ENCODE results near the gene ZNF605.
A peak's percentile ranks its signal among the peaks of the same experiment; 100 is the strongest.
"Not testable (repeated sequence)": the region's sequence is repeated elsewhere in the genome, so short reads cannot be mapped to it uniquely, and the experiment has no call there.

Gene ZNF605

GRCh38 chr12:132888852-132889251, 67.3 kb downstream of the ZNF605 start:
- DNase-seq (ENCODE audit: low read depth) = no peak
- no peak for TF ChIP-seq CTCF (conservative IDR thresholded peaks at IDR 0.05; ENCODE audit: low read length)
- H3K4me3 ChIP-seq (ENCODE audit: low read length) = no peak overlapping the region

- H3K4me3 ChIP-seq (ENCODE audit: low read length) = peak within 1 kb of the TSS; percentile 87
- peak; percentile 98 for DNase-seq (ENCODE audit: low read depth)
- no peak for TF ChIP-seq CTCF (conservative IDR thresholded peaks at IDR 0.05; ENCODE audit: low read length)
Measured at GRCh38 chr12:132887513-132888351, 68.4 kb downstream of the ZNF605 start, which contains the start of gene CHFR. CHFR (minus strand) TSS chr12:132887605; CDS start chr12:132887328, 277 bp downstream.

GRCh38 chr12:132886529-132887477, 69.3 kb downstream of the ZNF605 start:
- TF ChIP-seq CTCF (conservative IDR thresholded peaks at IDR 0.05; ENCODE audit: low read length) = no peak
- H3K4me3 ChIP-seq (ENCODE audit: low read length) = peak overlapping the region; percentile 71
- DNase-seq (ENCODE audit: low read depth) = peak; percentile 12

GRCh38 chr12:132881818-132882217, 74.3 kb downstream of the ZNF605 start:
- no peak for DNase-seq (ENCODE audit: low read depth)
- TF ChIP-seq CTCF (conservative IDR thresholded peaks at IDR 0.05; ENCODE audit: low read length) = no peak
- no peak overlapping the region for H3K4me3 ChIP-seq (ENCODE audit: low read length)

- not testable (repeated sequence) for DNase-seq (ENCODE audit: low read depth)
Measured at GRCh38 chr12:132874620-132875019, 81.5 kb downstream of the ZNF605 start.

GRCh38 chr12:132874175-132874574, 81.9 kb downstream of the ZNF605 start:
- TF ChIP-seq CTCF (conservative IDR thresholded peaks at IDR 0.05; ENCODE audit: low read length) = no peak
- no peak overlapping the region for H3K4me3 ChIP-seq (ENCODE audit: low read length)
- no peak for DNase-seq (ENCODE audit: low read depth)

More at GRCh38 chr12:132874620-132875019, 81.5 kb downstream of the ZNF605 start:
- H3K4me3 ChIP-seq (ENCODE audit: low read length) = not testable (repeated sequence)

- no peak overlapping the region for H3K4me3 ChIP-seq (ENCODE audit: low read length)
- TF ChIP-seq CTCF (conservative IDR thresholded peaks at IDR 0.05; ENCODE audit: low read length) = no peak
- DNase-seq (ENCODE audit: low read depth) = no peak
Measured at GRCh38 chr12:132873724-132874123, 82.4 kb downstream of the ZNF605 start.

Measured in AG10803 (cell line).